Naive B cell (primary cell): ENCODE results near the gene CD36. TPM values are rescaled to one million over a fixed set of nuclear protein-coding genes. Genes with fewer than 3 reads are reported as not detected.

Experiments used
- ATAC-seq, 2 donors: fragments of 150-1000 bp; cut with Tn5 transposase; 2 replicates each; pipeline ENCODE4 v1.10.0; 2021; ENCODE audit warnings: low read depth in 2 of 2, mild to moderate bottlenecking in 2 of 2, moderate library complexity in 2 of 2
- DNase-seq: peaks from one replicate; pipeline ENCODE4 v3.0.0; 2022
- H3K27ac Mint-ChIP-seq, 6 donors: one replicate each; pipeline ENCODE4 v1.8.0; 2020 to 2022; ENCODE audit warnings: mild to moderate bottlenecking in 6 of 6, mixed read lengths in 6 of 6, moderate library complexity in 5 of 6, inconsistent platforms in 2 of 6
- H3K27me3 Mint-ChIP-seq, 3 donors: one replicate each; pipeline ENCODE4 v1.8.0; 2021 to 2022; ENCODE audit warnings: mixed read lengths in 3 of 3, mild to moderate bottlenecking in 1 of 3
- H3K36me3 Mint-ChIP-seq, 2 donors: one replicate each; pipeline ENCODE4 v1.8.0; 2020 to 2022; ENCODE audit warnings: mixed read lengths in 2 of 2, inconsistent platforms in 1 of 2, mild to moderate bottlenecking in 1 of 2
- H3K4me1 Mint-ChIP-seq, 3 donors: one replicate each; pipeline ENCODE4 v1.8.0; 2020 to 2022; ENCODE audit warnings: mixed read lengths in 3 of 3, inconsistent platforms in 1 of 3, mild to moderate bottlenecking in 1 of 3, moderate library complexity in 1 of 3
- H3K4me3 Mint-ChIP-seq, 8 donors: one replicate each; pipeline ENCODE4 v1.8.0; 2020 to 2022; ENCODE audit warnings: mild to moderate bottlenecking in 8 of 8, mixed read lengths in 8 of 8, moderate library complexity in 8 of 8, inconsistent platforms in 2 of 8
- H3K9me3 Mint-ChIP-seq, 7 donors: one replicate each; pipeline ENCODE4 v1.8.0; 2020 to 2022; ENCODE audit warnings: mixed read lengths in 7 of 7, mild to moderate bottlenecking in 5 of 7, inconsistent platforms in 2 of 7, moderate library complexity in 1 of 7
- polyA plus RNA-seq, 6 donors: library from polyadenylated mRNA; unstranded; fragments of 300-500 nt; fragmentation: Illumina TruSeq; gene quantifications; one replicate each; pipeline ENCODE4 v1.2.3, GENCODE V29; 2021; ENCODE audit warnings: low read depth in 6 of 6

The CD36 gene
- polyA plus RNA-seq, 6 donors from 2014 or later = 0.80 to 4.3 (median 1.9) TPM

DNA sequence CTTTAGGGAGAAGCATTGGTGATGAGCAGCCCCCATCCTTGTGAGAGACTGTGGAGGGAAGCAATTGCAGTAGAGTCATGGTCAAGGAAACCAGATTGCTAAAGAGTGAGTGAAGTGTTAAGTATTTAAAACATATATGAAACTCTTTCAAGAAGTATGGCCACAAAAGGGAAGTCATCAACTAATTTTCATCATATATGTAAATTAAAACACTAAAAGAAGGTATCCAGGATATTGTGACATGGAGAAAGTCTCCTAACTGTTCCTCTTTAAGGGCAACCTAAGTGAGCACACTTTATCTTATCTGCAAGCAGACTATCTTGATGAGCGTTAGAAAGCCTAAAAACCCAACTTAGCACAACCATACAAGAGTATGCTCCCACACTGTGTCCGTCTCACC is 69.7 kb downstream of the CD36 start:
- ATAC-seq = no peak
- no peak for DNase-seq
- H3K4me3 Mint-ChIP-seq = no peak overlapping the region
- peaks cover 5 to 13% (median 11%) of the 10 kb centered on the region in 3 donors for H3K27me3 Mint-ChIP-seq
- H3K27ac Mint-ChIP-seq = no peak overlapping the region
- H3K36me3 Mint-ChIP-seq = no peaks in the 10 kb centered on the region
- no peaks in the 10 kb centered on the region for H3K4me1 Mint-ChIP-seq
- peaks cover 0 to 5% (median 2%) of the 10 kb centered on the region in 7 donors for H3K9me3 Mint-ChIP-seq

GRCh38 chr7:80711531-80711930 is 73.1 kb downstream of the CD36 start:
- no peak overlapping the region for H3K27ac Mint-ChIP-seq
- H3K4me3 Mint-ChIP-seq = no peak overlapping the region
- H3K27me3 Mint-ChIP-seq = peaks cover 0 to 13% (median 8%) of the 10 kb centered on the region in 3 donors
- peaks cover 0 to 5% (median 2%) of the 10 kb centered on the region in 7 donors for H3K9me3 Mint-ChIP-seq
- no peaks in the 10 kb centered on the region for H3K4me1 Mint-ChIP-seq
- DNase-seq (no peak), ATAC-seq (no peak)
- no peaks in the 10 kb centered on the region for H3K36me3 Mint-ChIP-seq

DNA sequence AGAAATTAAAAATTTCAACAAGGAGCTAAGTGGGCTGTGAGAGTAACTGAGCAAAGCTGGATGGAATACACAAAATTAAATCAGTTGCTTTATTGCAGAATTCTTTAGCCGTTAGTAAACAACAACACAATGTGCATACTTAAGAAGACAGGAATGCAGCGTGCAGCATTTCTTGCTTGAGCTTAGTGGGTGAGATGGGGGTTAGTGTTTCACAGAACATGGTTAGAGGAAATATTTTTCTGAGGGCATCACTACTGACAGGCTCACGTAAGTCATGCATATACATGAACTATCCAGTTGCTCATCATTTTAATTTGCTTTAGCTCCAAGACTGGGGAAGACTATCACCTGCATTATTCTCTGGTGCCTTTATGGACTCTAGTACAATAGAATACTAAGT is 80.8 kb downstream of the CD36 start:
- no peaks in the 10 kb centered on the region for H3K36me3 Mint-ChIP-seq
- no peak for DNase-seq
- H3K4me1 Mint-ChIP-seq = no peaks in the 10 kb centered on the region
- peak overlapping the region in 1 of 8 donors; percentile 15 for H3K4me3 Mint-ChIP-seq
- H3K27me3 Mint-ChIP-seq = no peaks in the 10 kb centered on the region
- peaks cover 0 to 6% (median 0%) of the 10 kb centered on the region in 7 donors for H3K9me3 Mint-ChIP-seq
- ATAC-seq = no peak
- H3K27ac Mint-ChIP-seq = no peak overlapping the region

DNA sequence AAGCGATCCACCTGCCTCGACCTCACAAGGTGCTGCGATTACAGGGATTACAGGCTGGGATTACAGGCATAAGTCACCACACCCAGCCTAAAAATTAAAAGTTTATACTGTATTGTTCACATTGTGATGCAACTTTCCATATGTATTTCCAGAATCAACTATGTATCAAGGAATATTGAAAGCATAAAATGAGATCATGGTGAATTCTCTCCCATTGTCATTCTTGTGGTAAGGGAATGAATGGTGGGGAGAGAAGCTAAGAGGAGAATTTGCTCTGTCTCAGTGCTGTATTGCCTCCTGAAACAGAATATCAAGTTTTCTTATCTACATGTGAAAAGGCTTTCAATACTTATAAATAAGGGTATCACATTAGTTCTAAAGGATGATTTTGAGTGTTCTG is 81.7 kb downstream of the CD36 start:
- H3K27me3 Mint-ChIP-seq = no peaks in the 10 kb centered on the region
- no peak overlapping the region for H3K27ac Mint-ChIP-seq
- peaks cover 0 to 6% (median 0%) of the 10 kb centered on the region in 7 donors for H3K9me3 Mint-ChIP-seq
- ATAC-seq (no peak), DNase-seq (no peak)
- H3K4me3 Mint-ChIP-seq = no peak overlapping the region
- no peaks in the 10 kb centered on the region for H3K4me1 Mint-ChIP-seq
- no peaks in the 10 kb centered on the region for H3K36me3 Mint-ChIP-seq

DNA sequence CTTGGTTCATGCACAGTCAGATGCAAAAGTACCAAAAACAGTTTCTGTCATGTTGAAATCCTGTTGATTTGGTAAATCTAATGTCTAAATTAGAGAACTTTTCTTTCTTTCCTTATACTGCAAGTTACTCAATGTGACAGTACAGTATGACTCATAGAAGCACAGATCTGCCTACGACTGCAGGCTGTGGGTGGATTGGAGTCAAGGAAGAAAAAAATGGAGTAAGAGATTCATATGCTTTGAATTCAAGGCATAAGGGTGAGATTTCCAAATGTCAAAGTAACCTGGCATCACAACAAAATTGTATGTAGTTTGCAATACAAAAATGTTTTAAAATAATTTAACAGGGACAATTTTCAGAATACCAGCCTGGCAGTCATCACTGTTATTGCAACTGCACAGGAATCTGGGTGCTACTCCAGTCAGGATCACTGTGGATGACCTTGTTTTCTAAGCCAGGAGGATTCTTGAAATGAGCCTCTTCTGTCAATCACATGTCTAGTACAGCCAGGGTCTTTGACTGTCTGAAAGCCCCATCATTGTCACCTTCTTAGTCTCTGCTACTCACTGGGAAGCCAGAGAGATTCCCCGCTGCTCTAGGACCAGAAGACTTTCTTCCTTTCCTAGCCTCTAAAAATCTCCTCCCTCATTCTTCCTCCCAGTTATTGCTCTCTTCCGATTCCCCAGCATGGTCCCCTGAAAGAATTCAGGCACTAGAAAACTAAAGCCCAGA is 83.6 kb downstream of the CD36 start:
- Mint-ChIP-seq H3K27me3 (no peaks in the 10 kb centered on the region), H3K27ac (no peak overlapping the region), H3K36me3 (no peaks in the 10 kb centered on the region), H3K4me1 (no peaks in the 10 kb centered on the region), H3K9me3 (peaks cover 0 to 2% (median 0%) of the 10 kb centered on the region in 7 donors), H3K4me3 (no peak overlapping the region)
- no peak for DNase-seq
- no peak for ATAC-seq

DNA sequence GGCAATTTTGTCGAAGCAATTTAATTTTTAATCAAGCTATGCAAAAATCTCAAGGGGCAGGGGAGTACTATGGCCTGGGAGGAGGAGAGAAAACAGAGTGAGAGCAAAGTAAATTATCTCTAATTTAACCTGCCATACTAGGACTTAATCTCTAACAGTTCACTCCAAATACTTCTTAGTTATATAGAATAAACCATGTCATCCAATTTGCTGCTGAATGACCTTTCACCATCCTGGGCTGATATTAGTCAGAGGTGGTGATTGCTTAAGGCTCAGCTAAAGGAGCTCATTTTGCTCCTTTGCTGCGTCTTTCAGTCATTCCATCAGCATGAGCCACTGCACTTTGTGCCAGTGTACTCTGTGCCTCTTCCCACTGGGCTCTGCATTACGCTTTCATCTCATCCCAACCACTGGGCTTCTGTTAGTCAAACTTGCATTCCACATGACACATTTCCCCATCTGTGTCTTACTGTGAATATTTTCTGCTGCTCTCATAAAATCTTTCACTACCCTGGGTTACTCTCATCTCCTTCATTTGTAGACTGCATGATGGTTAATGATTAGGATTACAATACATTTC is 84.3 kb downstream of the CD36 start:
- no peak overlapping the region for H3K4me3 Mint-ChIP-seq
- no peaks in the 10 kb centered on the region for H3K36me3 Mint-ChIP-seq
- DNase-seq (no peak), ATAC-seq (no peak)
- peaks cover 0 to 2% (median 0%) of the 10 kb centered on the region in 7 donors for H3K9me3 Mint-ChIP-seq
- no peak overlapping the region for H3K27ac Mint-ChIP-seq
- H3K4me1 Mint-ChIP-seq = no peaks in the 10 kb centered on the region
- H3K27me3 Mint-ChIP-seq = no peaks in the 10 kb centered on the region

- Mint-ChIP-seq H3K9me3 (peaks cover 0 to 2% (median 0%) of the 10 kb centered on the region in 7 donors), H3K27me3 (no peaks in the 10 kb centered on the region), H3K27ac (no peak overlapping the region), H3K36me3 (no peaks in the 10 kb centered on the region), H3K4me3 (no peak overlapping the region), H3K4me1 (no peaks in the 10 kb centered on the region)
- ATAC-seq = no peak
- DNase-seq = no peak
These were observed 85.9 kb downstream of the CD36 start for GRCh38 chr7:80724249-80724871.

DNA sequence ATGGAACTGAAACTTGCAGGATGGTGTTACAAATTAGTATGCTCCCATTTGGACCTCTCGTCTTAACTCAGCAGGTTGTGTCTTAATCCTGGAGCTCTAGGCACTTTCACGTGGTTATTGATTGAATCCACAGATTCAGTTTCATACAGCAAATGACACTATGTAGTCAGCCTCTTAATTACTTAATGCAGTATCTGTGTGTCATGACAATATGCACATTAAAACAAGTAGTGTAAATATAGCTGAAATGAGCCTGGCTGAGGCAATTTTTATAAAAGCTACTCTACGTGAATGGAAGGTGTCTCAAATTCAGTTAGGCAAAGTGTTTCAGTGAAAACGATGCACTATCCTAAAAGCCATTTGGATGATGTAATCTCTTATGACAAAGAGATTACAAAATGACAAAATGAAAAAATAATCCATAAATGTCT is 86.8 kb downstream of the CD36 start:
- no peaks in the 10 kb centered on the region for H3K4me1 Mint-ChIP-seq
- DNase-seq (no peak), ATAC-seq (no peak)
- no peak overlapping the region for H3K27ac Mint-ChIP-seq
- H3K36me3 Mint-ChIP-seq = no peaks in the 10 kb centered on the region
- H3K4me3 Mint-ChIP-seq = no peak overlapping the region
- no peaks in the 10 kb centered on the region for H3K27me3 Mint-ChIP-seq
- H3K9me3 Mint-ChIP-seq = peaks cover 0 to 2% (median 0%) of the 10 kb centered on the region in 7 donors

Other genes starting within 250 kb of the CD36 start
- not detected for gene GNAT3, start 126.6 kb upstream of the CD36 start, polyA plus RNA-seq